MM.1S (cell line): Measurements from ENCODE around the gene SLC24A3.

Experiments used
- DNase-seq: peaks from one replicate; pipeline ENCODE4 v3.0.0-alpha.2; 2015
- H2AFZ ChIP-seq: fragments of 300-600 bp; sonication (generic); 2 replicates; pipeline ENCODE4 v1.6.0; 2016; ENCODE audit warnings: antibody characterized with exemption, low read length
- H3F3A ChIP-seq: fragments of 300-600 bp; sonication (generic); 2 replicates; pipeline ENCODE4 v1.6.1; 2016; ENCODE audit warnings: mild to moderate bottlenecking, antibody characterized with exemption, low read length, moderate library complexity, mixed read lengths; ENCODE audit not compliant: insufficient read depth
- H3K27ac ChIP-seq: fragments of 300-600 bp; sonication (generic); 2 replicates; pipeline ENCODE4 v1.5.1; 2016; ENCODE audit warnings: mild to moderate bottlenecking, low read length
- H3K27me3 ChIP-seq: fragments of 300-600 bp; sonication (generic); replicated peaks from 2 replicates; pipeline ENCODE4 v1.6.0; 2016; ENCODE audit warnings: low read length; ENCODE audit not compliant: insufficient read depth
- H3K36me3 ChIP-seq: fragments of 300-600 bp; sonication (generic); replicated peaks from 2 replicates; pipeline ENCODE4 v1.6.1; 2016; ENCODE audit warnings: mild to moderate bottlenecking, low read length, mixed read lengths; ENCODE audit not compliant: insufficient read depth
- H3K4me1 ChIP-seq: fragments of 300-600 bp; sonication (generic); 2 replicates; pipeline ENCODE4 v1.6.1; 2016; ENCODE audit warnings: low read length, mixed read lengths
- H3K4me2 ChIP-seq: fragments of 300-600 bp; sonication (generic); 2 replicates; pipeline ENCODE4 v1.6.0; 2016; ENCODE audit warnings: low read depth, low read length
- H3K4me3 ChIP-seq: fragments of 300-600 bp; sonication (generic); 2 replicates; pipeline ENCODE4 v1.5.1; 2016; ENCODE audit warnings: low read length, mixed read lengths
- H3K79me2 ChIP-seq: fragments of 300-600 bp; sonication (generic); 2 replicates; pipeline ENCODE4 v1.6.1; 2016; ENCODE audit warnings: mixed run types, low read length, mixed read lengths
- H3K9ac ChIP-seq: fragments of 300-600 bp; sonication (generic); 2 replicates; pipeline ENCODE4 v1.6.1; 2016; ENCODE audit warnings: low read length, mixed read lengths
- H3K9me2 ChIP-seq: fragments of 300-600 bp; sonication (generic); replicated peaks from 2 replicates; pipeline ENCODE4 v1.6.1; 2016; ENCODE audit warnings: mild to moderate bottlenecking, low read length, mixed read lengths; ENCODE audit not compliant: insufficient read depth
- H3K9me3 ChIP-seq: fragments of 300-600 bp; sonication (generic); replicated peaks from 2 replicates; pipeline ENCODE4 v1.6.1; 2016; ENCODE audit warnings: mild to moderate bottlenecking, low read length, mixed read lengths; ENCODE audit not compliant: insufficient read depth
- H4K20me1 ChIP-seq: fragments of 300-600 bp; sonication (generic); 2 replicates; pipeline ENCODE4 v1.6.1; 2016; ENCODE audit warnings: mild to moderate bottlenecking, low read length, moderate library complexity, mixed read lengths; ENCODE audit not compliant: insufficient read depth
- EZH2 ChIP-seq: fragments of 300-600 bp; sonication (generic); optimal IDR thresholded peaks from 2 replicates; pipeline ENCODE3; 2017; ENCODE audit warnings: low read depth, mild to moderate bottlenecking, antibody characterized with exemption, low read length, mixed read lengths
- EZH2phosphoT487 ChIP-seq: fragments of 300-600 bp; sonication (generic); IDR thresholded peaks from 2 replicates; pipeline ENCODE4 v1.6.1; 2018; ENCODE audit warnings: antibody characterized with exemption, low read length
- TF ChIP-seq, protein P1 (sequence below): fragments of 300-600 bp; sonication (generic); IDR thresholded peaks from 2 replicates; pipeline ENCODE4 v1.5.1; 2016; ENCODE audit warnings: antibody characterized with exemption, low read length, mixed read lengths

SLC24A3 gene

DNA sequence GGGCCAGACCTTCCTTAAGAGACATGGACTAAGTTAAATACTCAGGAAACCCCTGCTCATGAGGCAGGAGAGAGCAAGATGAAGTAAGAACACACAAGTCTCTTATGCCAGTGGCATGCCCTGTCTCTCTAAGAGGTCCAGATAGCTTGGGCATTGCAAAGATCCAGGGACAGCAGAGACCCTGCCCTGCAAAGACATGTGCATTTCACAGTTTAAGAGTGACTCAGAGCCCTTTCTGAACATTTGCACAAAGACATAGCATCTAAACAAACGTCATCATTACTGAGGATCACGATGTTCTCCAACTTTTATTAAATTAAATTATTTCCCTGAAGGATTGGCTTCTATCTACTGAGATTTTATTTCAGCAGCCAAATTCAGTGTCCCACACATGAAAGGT is 315.1 kb downstream of the SLC24A3 start:
- H3F3A ChIP-seq = no peaks in the 10 kb centered on the region
- no peak overlapping the region for H3K4me3 ChIP-seq
- no peaks in the 10 kb centered on the region for H3K4me1 ChIP-seq
- no peak overlapping the region for H3K4me2 ChIP-seq
- no peak overlapping the region for H2AFZ ChIP-seq
- TF ChIP-seq, protein P1, sequence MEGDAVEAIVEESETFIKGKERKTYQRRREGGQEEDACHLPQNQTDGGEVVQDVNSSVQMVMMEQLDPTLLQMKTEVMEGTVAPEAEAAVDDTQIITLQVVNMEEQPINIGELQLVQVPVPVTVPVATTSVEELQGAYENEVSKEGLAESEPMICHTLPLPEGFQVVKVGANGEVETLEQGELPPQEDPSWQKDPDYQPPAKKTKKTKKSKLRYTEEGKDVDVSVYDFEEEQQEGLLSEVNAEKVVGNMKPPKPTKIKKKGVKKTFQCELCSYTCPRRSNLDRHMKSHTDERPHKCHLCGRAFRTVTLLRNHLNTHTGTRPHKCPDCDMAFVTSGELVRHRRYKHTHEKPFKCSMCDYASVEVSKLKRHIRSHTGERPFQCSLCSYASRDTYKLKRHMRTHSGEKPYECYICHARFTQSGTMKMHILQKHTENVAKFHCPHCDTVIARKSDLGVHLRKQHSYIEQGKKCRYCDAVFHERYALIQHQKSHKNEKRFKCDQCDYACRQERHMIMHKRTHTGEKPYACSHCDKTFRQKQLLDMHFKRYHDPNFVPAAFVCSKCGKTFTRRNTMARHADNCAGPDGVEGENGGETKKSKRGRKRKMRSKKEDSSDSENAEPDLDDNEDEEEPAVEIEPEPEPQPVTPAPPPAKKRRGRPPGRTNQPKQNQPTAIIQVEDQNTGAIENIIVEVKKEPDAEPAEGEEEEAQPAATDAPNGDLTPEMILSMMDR = no peak
- TF ChIP-seq EZH2 = no peak
- TF ChIP-seq EZH2phosphoT487 = no peak
- H3K9me2 ChIP-seq = no peaks in the 10 kb centered on the region
- DNase-seq = no peak
- no peak overlapping the region for H3K27ac ChIP-seq
- no peaks in the 10 kb centered on the region for H3K36me3 ChIP-seq
- H4K20me1 ChIP-seq = no peaks in the 10 kb centered on the region
- no peaks in the 10 kb centered on the region for H3K79me2 ChIP-seq
- H3K9ac ChIP-seq = no peak overlapping the region
- no peaks in the 10 kb centered on the region for H3K9me3 ChIP-seq
- H3K27me3 ChIP-seq = no peaks in the 10 kb centered on the region

DNA sequence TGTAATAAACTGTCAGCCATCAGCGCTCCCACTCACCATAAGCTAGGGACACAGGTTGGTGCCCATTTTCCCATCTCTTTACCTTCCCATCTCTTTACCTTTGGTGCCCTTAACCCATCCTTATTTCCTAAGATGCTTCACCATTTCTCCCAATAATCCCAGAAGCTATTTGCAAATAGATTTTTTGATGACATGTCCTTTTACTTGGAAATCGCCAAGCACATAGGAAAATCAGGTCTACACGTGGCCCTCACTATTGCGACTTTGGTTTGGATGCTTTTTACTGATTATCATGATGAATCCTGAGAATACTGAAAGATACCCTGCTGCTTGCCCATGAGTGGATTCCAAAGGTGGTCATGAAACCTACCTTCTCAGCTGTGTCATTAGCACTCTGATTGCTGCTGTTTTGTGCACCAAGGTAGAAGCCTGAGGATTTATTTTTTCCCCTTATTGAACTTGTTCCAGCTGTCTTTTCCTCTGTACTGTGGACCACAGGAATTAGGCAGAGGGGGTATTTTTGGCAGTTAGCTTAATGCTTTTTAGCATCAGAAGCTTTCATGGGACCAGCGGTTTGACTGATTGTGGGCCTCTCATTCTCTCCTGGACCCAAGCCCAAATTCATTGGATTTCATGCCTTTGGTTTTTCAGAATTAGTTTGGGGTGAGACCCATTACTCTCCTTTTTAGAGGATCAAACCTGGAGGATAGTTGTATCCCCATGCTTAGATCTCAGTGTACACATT is 316.0 kb downstream of the SLC24A3 start:
- Histone ChIP-seq H3K79me2 (no peaks in the 10 kb centered on the region), H3K9me3 (no peaks in the 10 kb centered on the region), H4K20me1 (no peaks in the 10 kb centered on the region), H2AFZ (no peak overlapping the region), H3K9me2 (no peaks in the 10 kb centered on the region), H3K4me1 (no peaks in the 10 kb centered on the region), H3K36me3 (no peaks in the 10 kb centered on the region), H3K27ac (no peak overlapping the region), H3K4me2 (no peak overlapping the region), H3K4me3 (no peak overlapping the region), H3K9ac (no peak overlapping the region), H3K27me3 (no peaks in the 10 kb centered on the region), H3F3A (no peaks in the 10 kb centered on the region)
- DNase-seq = no peak
- TF ChIP-seq, protein P1 = no peak
- TF ChIP-seq EZH2 (no peak), EZH2phosphoT487 (no peak)

DNA sequence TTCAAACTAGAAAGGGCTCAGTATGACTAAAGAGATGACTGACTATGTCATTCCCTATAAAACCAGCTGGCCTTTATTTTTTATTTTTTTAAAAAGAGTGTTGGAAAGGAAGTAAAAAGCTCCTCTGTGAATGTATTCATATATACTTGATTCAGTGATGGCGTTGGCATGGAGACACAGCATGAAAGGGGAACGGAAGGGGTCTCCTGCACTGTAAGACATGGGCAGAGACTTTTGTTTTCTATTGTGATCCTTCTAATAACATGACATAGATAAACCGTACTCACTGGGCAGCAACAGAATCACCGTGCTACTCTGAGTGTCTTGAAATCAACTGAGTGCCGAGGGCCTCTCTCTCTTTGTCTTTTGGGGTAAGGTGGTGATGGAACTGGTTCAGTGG is 317.6 kb downstream of the SLC24A3 start:
- Histone ChIP-seq H3K36me3 (no peaks in the 10 kb centered on the region), H4K20me1 (no peaks in the 10 kb centered on the region), H3K27ac (no peak overlapping the region), H3K27me3 (no peaks in the 10 kb centered on the region), H2AFZ (no peak overlapping the region), H3K9me3 (no peaks in the 10 kb centered on the region), H3F3A (no peaks in the 10 kb centered on the region), H3K4me1 (no peaks in the 10 kb centered on the region), H3K9ac (no peak overlapping the region), H3K4me2 (no peak overlapping the region), H3K79me2 (no peaks in the 10 kb centered on the region), H3K4me3 (no peak overlapping the region), H3K9me2 (no peaks in the 10 kb centered on the region)
- TF ChIP-seq, protein P1 = no peak
- TF ChIP-seq EZH2phosphoT487 (no peak), EZH2 (no peak)
- no peak for DNase-seq
